ENCODE results near the gene STPG3.

The STPG3 gene

GRCh38 chr9:137269231-137269772 lies 18.2 kb downstream of the STPG3 start:
- no peak for TF ChIP-seq CTCF (conservative IDR thresholded peaks at IDR 0.05; ENCODE audit: control insufficient read depth, insufficient read depth, low read depth, low read length)
- H3K4me3 ChIP-seq (ENCODE audit: control insufficient read depth, low read depth, low read length), result no peak overlapping the region
- no peak for DNase-seq (ENCODE audit: low read depth)

GRCh38 chr9:137270929-137271695 lies 20.0 kb downstream of the STPG3 start:
- TF ChIP-seq CTCF (conservative IDR thresholded peaks at IDR 0.05; ENCODE audit: control insufficient read depth, insufficient read depth, low read depth, low read length), result no peak
- DNase-seq (ENCODE audit: low read depth), result no peak
- no peak overlapping the region for H3K4me3 ChIP-seq (ENCODE audit: control insufficient read depth, low read depth, low read length)

GRCh38 chr9:137271696-137272076 lies 20.6 kb downstream of the STPG3 start:
- no peak for DNase-seq (ENCODE audit: low read depth)
- H3K4me3 ChIP-seq (ENCODE audit: control insufficient read depth, low read depth, low read length), result no peak overlapping the region
- TF ChIP-seq CTCF (conservative IDR thresholded peaks at IDR 0.05; ENCODE audit: control insufficient read depth, insufficient read depth, low read depth, low read length), result no peak

GRCh38 chr9:137272241-137273094 lies 21.4 kb downstream of the STPG3 start:
- no peak overlapping the region for H3K4me3 ChIP-seq (ENCODE audit: control insufficient read depth, low read depth, low read length)
- no peak for DNase-seq (ENCODE audit: low read depth)
- no peak for TF ChIP-seq CTCF (conservative IDR thresholded peaks at IDR 0.05; ENCODE audit: control insufficient read depth, insufficient read depth, low read depth, low read length)

- TF ChIP-seq CTCF (conservative IDR thresholded peaks at IDR 0.05; ENCODE audit: control insufficient read depth, insufficient read depth, low read depth, low read length), result no peak
- DNase-seq (ENCODE audit: low read depth), result no peak
- H3K4me3 ChIP-seq (ENCODE audit: control insufficient read depth, low read depth, low read length), result no peak overlapping the region
Measured at GRCh38 chr9:137273095-137273490, 22.0 kb downstream of the STPG3 start.

GRCh38 chr9:137273611-137274320 lies 22.7 kb downstream of the STPG3 start:
- TF ChIP-seq CTCF (conservative IDR thresholded peaks at IDR 0.05; ENCODE audit: control insufficient read depth, insufficient read depth, low read depth, low read length), result no peak
- no peak overlapping the region for H3K4me3 ChIP-seq (ENCODE audit: control insufficient read depth, low read depth, low read length)
- no peak for DNase-seq (ENCODE audit: low read depth)
